IMR-90 (cell line): ENCODE measurements around the gene MAPK10.

Experiments used
- BHLHE40 ChIP-seq: fragments of 150-350 bp; IDR thresholded peaks from 2 replicates; pipeline ENCODE4 v1.6.1; 2016; ENCODE audit warnings: mild to moderate bottlenecking, low read depth, low read length
- CEBPB ChIP-seq: IDR thresholded peaks from 2 replicates; pipeline ENCODE4 v1.6.1; 2012; ENCODE audit warnings: low read depth, low read length, improper control_type of control experiment
- CHD1 ChIP-seq: IDR thresholded peaks from 2 replicates; pipeline ENCODE4 v1.6.1; 2012; ENCODE audit warnings: low read depth, low read length, improper control_type of control experiment
- MAFK ChIP-seq: IDR thresholded peaks from 2 replicates; pipeline ENCODE4 v1.6.1; 2012; ENCODE audit warnings: low read depth, low read length, improper control_type of control experiment
- MAZ ChIP-seq: IDR thresholded peaks from 2 replicates; pipeline ENCODE4 v1.6.1; 2012; ENCODE audit warnings: low read depth, mild to moderate bottlenecking, low read length, improper control_type of control experiment, moderate library complexity, borderline replicate concordance
- NFE2L2 ChIP-seq: fragments of 150-350 bp; IDR thresholded peaks from 2 replicates; pipeline ENCODE4 v1.6.1; 2016; ENCODE audit warnings: low read depth, mild to moderate bottlenecking, low read length
- POLR2A ChIP-seq: IDR thresholded peaks from 2 replicates; pipeline ENCODE4 v1.6.1; 2012; ENCODE audit warnings: mild to moderate bottlenecking, low read depth, low read length
- RAD21 ChIP-seq: IDR thresholded peaks from 2 replicates; pipeline ENCODE4 v1.6.1; 2012; ENCODE audit warnings: low read length, improper control_type of control experiment
- RCOR1 ChIP-seq: IDR thresholded peaks from 2 replicates; pipeline ENCODE4 v1.6.1; 2012; ENCODE audit warnings: mild to moderate bottlenecking, low read length, improper control_type of control experiment; ENCODE audit not compliant: insufficient replicate concordance
- TF ChIP-seq, protein P1 (sequence below): conservative IDR thresholded peaks from 2 replicates; pipeline ENCODE4 v1.5.1; 2012; ENCODE audit warnings: mild to moderate bottlenecking, low read depth, low read length, improper control_type of control experiment
- TF ChIP-seq, protein P2 (sequence below): fragments of 150-350 bp; IDR thresholded peaks from 2 replicates; pipeline ENCODE4 v1.6.1; 2017; ENCODE audit warnings: mild to moderate bottlenecking, antibody characterized with exemption, low read length, low read depth

DNA sequence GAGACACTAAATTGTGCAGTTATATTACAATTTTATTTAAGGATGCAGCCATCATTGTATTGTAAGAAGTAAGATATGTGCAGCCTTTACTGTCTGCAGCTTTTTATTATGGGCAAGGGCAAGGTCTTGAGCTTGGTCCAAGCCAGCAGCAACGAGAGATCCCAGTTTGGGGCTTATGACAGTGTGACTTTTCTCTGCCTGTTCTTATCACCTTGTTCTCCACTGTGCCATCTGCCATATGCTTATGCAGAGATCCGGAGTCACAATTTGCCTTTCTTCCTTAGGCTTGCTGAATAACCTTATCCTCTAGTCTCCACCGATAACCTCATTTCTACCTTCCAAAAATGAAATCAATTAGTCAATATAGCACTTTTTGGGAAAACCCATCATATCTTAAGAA lies 30.4 kb downstream of the MAPK10 start:
- TF ChIP-seq CHD1 (no peak), POLR2A (no peak), MAZ (no peak), CEBPB (no peak), RAD21 (no peak), RCOR1 (no peak), BHLHE40 (no peak), NFE2L2 (no peak), MAFK (no peak)
- TF ChIP-seq, protein P1, sequence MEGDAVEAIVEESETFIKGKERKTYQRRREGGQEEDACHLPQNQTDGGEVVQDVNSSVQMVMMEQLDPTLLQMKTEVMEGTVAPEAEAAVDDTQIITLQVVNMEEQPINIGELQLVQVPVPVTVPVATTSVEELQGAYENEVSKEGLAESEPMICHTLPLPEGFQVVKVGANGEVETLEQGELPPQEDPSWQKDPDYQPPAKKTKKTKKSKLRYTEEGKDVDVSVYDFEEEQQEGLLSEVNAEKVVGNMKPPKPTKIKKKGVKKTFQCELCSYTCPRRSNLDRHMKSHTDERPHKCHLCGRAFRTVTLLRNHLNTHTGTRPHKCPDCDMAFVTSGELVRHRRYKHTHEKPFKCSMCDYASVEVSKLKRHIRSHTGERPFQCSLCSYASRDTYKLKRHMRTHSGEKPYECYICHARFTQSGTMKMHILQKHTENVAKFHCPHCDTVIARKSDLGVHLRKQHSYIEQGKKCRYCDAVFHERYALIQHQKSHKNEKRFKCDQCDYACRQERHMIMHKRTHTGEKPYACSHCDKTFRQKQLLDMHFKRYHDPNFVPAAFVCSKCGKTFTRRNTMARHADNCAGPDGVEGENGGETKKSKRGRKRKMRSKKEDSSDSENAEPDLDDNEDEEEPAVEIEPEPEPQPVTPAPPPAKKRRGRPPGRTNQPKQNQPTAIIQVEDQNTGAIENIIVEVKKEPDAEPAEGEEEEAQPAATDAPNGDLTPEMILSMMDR = no peak
- TF ChIP-seq, protein P2, sequence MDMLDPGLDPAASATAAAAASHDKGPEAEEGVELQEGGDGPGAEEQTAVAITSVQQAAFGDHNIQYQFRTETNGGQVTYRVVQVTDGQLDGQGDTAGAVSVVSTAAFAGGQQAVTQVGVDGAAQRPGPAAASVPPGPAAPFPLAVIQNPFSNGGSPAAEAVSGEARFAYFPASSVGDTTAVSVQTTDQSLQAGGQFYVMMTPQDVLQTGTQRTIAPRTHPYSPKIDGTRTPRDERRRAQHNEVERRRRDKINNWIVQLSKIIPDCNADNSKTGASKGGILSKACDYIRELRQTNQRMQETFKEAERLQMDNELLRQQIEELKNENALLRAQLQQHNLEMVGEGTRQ = no peak
